GM19324 (cell line): ENCODE results near the gene ADAM8.

Experiments
- ATAC-seq: cut with Tn5 transposase; IDR thresholded peaks from one replicate; pipeline ENCODE4 v1.9.1; 2021; ENCODE audit warnings: mild to moderate bottlenecking, moderate library complexity; ENCODE audit not compliant: unreplicated experiment, low FRiP score

Gene ADAM8

DNA sequence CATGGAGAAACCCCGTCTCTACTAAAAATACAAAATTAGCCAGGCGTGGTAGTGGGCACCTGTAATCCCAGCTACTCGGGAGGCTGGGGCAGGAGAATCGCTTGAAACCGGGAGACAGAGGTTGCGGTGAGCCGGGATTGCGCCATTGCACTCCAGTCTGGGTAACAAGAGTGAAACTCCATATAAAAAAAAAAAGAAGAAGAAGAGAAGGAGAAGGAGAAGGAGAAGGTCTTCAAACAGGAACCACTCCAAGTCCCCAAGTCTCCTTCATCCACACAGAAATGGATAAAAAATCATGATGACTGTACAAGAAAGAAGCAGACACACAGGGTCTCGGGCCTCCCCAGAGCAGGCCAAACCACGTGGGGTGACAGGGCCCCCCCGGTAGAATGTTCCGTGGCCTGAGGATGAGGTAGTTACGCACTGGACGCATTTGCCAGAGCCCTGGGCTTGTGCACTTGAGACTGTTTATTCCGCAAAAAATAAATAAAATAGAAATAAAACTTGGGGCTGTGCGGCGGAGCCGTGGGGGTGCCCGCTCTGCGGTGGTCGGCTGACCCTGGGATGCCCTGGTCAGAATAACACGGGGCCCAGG lies 23.2 kb downstream of the ADAM8 start:
- ATAC-seq: no peak

DNA sequence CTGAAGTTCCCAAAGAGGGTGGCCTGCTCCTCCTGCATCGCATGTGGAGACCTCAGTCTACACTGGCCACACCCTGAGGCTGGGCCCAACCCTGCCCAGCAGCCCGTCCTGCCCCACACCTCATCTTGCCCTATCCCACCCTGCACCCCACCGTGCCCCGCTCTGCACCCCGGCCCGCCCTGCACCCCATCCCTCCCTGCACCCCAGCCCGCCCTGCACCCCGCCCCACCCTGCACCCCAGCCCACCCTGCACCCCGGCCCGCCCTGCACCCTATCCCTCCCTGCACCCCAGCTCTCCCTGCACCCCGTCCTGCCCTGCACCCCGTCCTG lies 24.5 kb downstream of the ADAM8 start:
- ATAC-seq: no peak

GRCh38 chr10:133251388-133252222 lies 25.1 kb downstream of the ADAM8 start:
- no peak for ATAC-seq

- no peak for ATAC-seq
Measured at GRCh38 chr10:133249975-133250754, 26.5 kb downstream of the ADAM8 start.

DNA sequence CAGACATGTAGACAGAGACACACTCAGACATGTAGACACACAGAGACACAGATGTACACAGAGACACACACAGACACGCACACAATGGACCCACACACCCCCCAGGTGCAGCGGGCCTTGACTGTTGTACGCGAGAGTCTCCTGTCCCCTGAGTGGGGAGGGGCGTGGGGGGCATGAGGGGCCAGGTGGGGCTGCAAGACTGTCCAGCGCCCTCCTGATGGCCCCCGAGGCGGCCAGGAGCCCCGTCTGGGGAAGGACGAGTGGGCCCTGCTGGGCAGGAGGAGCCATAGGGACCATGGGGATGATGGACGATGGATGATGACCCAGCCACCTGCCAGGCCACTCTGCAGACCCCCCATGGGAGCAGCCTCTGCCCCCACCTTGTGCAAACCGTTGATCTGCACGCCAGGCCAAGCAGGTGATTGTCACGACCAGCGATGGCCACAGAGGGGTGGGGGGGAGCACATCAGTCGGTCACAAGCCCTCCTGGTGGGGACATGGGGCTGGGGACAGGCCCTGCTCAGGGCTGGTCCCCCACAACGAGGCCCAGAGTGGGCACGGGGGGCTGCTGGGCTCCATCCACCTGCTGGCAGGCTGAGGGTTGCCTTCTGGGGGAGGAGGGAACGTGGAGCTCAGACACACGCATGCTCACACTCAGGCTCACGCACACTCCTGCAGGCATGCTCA lies 27.4 kb downstream of the ADAM8 start:
- no peak for ATAC-seq

DNA sequence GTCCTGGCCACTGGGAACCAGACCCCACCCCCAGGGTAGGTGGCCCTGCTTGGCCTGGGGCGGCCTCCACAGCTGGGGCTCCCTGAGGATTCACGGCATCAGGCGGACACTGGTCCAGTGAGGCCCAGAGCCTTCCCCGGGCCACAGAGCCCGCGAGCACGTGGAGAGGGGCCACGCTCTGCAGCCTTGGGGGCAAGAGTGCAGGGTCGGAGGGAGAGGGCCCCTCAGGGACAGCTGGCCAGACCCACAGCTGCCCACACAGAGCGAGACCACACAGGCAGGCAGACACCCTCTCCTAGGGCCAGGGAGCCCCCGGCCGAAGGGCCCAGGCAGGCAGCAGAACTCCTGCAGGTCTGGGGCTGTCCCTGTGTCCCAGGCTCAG lies 28.3 kb downstream of the ADAM8 start:
- no peak for ATAC-seq

- no peak for ATAC-seq
Measured at GRCh38 chr10:133247681-133248333, 28.9 kb downstream of the ADAM8 start.

DNA sequence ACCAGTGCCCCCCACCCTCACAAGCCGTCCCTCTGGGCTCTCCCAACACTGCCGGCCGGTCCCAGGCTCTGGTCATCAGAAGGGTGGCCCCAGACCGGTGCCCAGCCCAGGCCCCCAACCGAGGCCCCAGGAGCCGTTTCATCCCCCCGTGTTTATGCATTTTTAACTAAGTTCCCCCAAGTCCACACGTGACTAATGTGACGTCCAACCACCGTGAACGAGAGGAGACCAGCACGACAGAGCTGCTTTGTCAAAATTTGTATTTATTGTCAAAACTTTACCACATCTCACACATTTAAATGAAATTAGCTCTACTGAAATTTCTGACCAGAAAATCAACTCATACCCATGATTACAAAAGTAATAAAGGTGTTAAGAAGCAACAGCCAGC lies 30.4 kb downstream of the ADAM8 start:
- no peak for ATAC-seq

- no peak for ATAC-seq
Measured at GRCh38 chr10:133245439-133246235, 31.0 kb downstream of the ADAM8 start.

- ATAC-seq: no peak
Measured at GRCh38 chr10:133243593-133243992, 33.1 kb downstream of the ADAM8 start.

GRCh38 chr10:133242611-133243356 lies 33.9 kb downstream of the ADAM8 start:
- no peak for ATAC-seq

- no peak for ATAC-seq
Measured at GRCh38 chr10:133241501-133242205, 35.0 kb downstream of the ADAM8 start.

GRCh38 chr10:133239990-133240389 lies 36.7 kb downstream of the ADAM8 start:
- ATAC-seq: no peak

GRCh38 chr10:133238466-133238804 lies 38.2 kb downstream of the ADAM8 start:
- ATAC-seq: no peak

DNA sequence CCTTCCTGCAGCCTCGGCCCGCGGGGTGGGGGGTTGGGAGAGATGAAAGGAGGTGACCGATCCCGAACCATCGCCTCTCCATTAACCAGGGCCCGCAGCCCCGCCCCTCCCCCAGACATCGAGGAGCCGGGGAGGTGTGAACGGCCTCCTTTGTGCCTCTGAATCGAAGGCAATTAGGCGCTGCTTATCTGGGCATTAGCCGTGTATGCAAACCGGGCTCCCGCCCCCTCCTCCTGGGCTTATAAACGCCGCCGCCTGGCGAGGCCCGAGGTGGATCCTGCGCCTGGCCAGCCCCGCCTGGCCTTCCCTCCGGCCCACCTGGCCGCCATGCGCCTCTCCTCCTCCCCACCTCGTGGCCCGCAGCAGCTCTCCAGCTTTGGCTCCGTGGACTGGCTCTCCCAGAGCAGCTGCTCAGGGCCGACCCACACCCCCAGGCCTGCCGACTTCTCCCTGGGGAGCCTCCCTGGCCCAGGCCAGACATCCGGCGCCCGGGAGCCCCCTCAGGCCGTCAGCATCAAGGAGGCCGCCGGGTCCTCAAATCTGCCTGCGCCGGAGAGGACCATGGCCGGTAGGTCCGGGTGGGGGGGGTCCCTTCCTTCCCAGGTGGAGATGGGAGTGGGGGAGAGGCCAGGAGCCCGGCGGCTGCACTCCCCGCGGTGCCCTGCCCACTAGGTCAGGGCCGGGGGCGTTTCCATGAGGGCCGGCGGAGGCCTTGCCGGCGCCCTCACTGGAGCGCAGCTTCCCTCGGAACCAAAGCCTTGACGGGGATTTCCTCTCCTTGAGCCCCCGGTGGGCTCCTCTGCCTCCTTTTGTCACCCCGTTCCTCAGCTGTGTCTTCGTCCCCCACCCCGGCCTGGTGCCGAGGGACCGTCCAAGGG lies 38.8 kb downstream of the ADAM8 start, which contains the start of gene VENTX:
Gene VENTX (plus strand): TSS at position 268 of the 878 bp plus-strand sequence. CDS start 60 bp downstream, at position 328.
- ATAC-seq: no peak

- no peak for ATAC-seq
Measured at GRCh38 chr10:133237241-133237587, 39.5 kb downstream of the ADAM8 start.

- no peak for ATAC-seq
Measured at GRCh38 chr10:133236401-133237240, 40.0 kb downstream of the ADAM8 start.
